Hematopoietic multipotent progenitor cell treated with erythropoietin and hydrocortisone succinate and interleukin-3 and kit ligand, for 15 days (in vitro differentiated cells): ENCODE data around the gene RABGAP1L.
A peak's percentile ranks its signal among the peaks of the same experiment; 100 is the strongest.
"Not testable (repeated sequence)": the region's sequence is repeated elsewhere in the genome, so short reads cannot be mapped to it uniquely, and the experiment has no call there.

Experiments used
- DNase-seq: peaks from one replicate; pipeline ENCODE4 v3.0.0-alpha.2; 2015; ENCODE audit warnings: low spot score

Gene RABGAP1L

GRCh38 chr1:174153085-174153824, 6.1 kb upstream of the RABGAP1L start:
- DNase-seq = no peak

GRCh38 chr1:174153825-174154107, 5.6 kb upstream of the RABGAP1L start:
- DNase-seq = no peak

GRCh38 chr1:174156437-174156836, 2.9 kb upstream of the RABGAP1L start:
- no peak for DNase-seq

- DNase-seq = no peak
These were observed 2.0 kb upstream of the RABGAP1L start for GRCh38 chr1:174157157-174157806.

- no peak for DNase-seq
These were observed 511 bp upstream of the RABGAP1L start for GRCh38 chr1:174158767-174159251.

GRCh38 chr1:174160109-174160473, 771 bp downstream of the RABGAP1L start:
- peak; percentile 61 for DNase-seq

- DNase-seq = no peak
These were observed 1.3 kb downstream of the RABGAP1L start for GRCh38 chr1:174160603-174161002.

- no peak for DNase-seq
These were observed 2.5 kb downstream of the RABGAP1L start for GRCh38 chr1:174161813-174162212.

GRCh38 chr1:174164826-174165225, 5.5 kb downstream of the RABGAP1L start:
- no peak for DNase-seq

- DNase-seq = peak; percentile 31
These were observed 6.3 kb downstream of the RABGAP1L start for GRCh38 chr1:174165471-174166137.

- DNase-seq = peak; percentile 86
These were observed 7.4 kb downstream of the RABGAP1L start for GRCh38 chr1:174166530-174167264.

GRCh38 chr1:174167265-174167803, 8.0 kb downstream of the RABGAP1L start:
- no peak for DNase-seq

- no peak for DNase-seq
These were observed 10.0 kb downstream of the RABGAP1L start for GRCh38 chr1:174169342-174169741.

GRCh38 chr1:174171073-174171472, 11.8 kb downstream of the RABGAP1L start:
- DNase-seq = no peak

- DNase-seq = no peak
These were observed 15.4 kb downstream of the RABGAP1L start for GRCh38 chr1:174174461-174175329.

GRCh38 chr1:174178459-174178858, 19.1 kb downstream of the RABGAP1L start:
- DNase-seq = not testable (repeated sequence)

GRCh38 chr1:174189428-174190062, 30.2 kb downstream of the RABGAP1L start:
- no peak for DNase-seq

- no peak for DNase-seq
These were observed 31.4 kb downstream of the RABGAP1L start for GRCh38 chr1:174190691-174191199.

- DNase-seq = no peak
These were observed 32.1 kb downstream of the RABGAP1L start for GRCh38 chr1:174191349-174191862.

GRCh38 chr1:174194461-174194860, 35.1 kb downstream of the RABGAP1L start:
- DNase-seq = no peak
